Activated effector memory CD4-positive, alpha-beta T cell treated with anti-CD3 and anti-CD28 coated beads, Interleukin-2, amount 50 U/mL, for 16 hours (primary cell): Measurements from ENCODE around the gene RNF126.
A peak's percentile ranks its signal among the peaks of the same experiment; 100 is the strongest.
"Not testable (repeated sequence)": the region's sequence is repeated elsewhere in the genome, so short reads cannot be mapped to it uniquely, and the experiment has no call there.

Source experiments
- DNase-seq: peaks from one replicate; pipeline ENCODE4 v3.0.0-alpha.2; 2020

Gene RNF126

GRCh38 chr19:646779-647565, 16.0 kb downstream of the RNF126 start:
- no peak for DNase-seq

GRCh38 chr19:645912-646778, 16.9 kb downstream of the RNF126 start:
- no peak for DNase-seq

GRCh38 chr19:644789-645188, 18.2 kb downstream of the RNF126 start:
- no peak for DNase-seq

GRCh38 chr19:644363-644762, 18.7 kb downstream of the RNF126 start:
- DNase-seq: no peak

GRCh38 chr19:643736-644135, 19.3 kb downstream of the RNF126 start:
- no peak for DNase-seq

GRCh38 chr19:642767-643727, 20.0 kb downstream of the RNF126 start:
- no peak for DNase-seq

- no peak for DNase-seq
Measured at GRCh38 chr19:641702-642101, 21.3 kb downstream of the RNF126 start.

- no peak for DNase-seq
Measured at GRCh38 chr19:640606-641189, 22.3 kb downstream of the RNF126 start.

GRCh38 chr19:640161-640558, 22.9 kb downstream of the RNF126 start:
- DNase-seq: no peak

GRCh38 chr19:639253-640160, 23.5 kb downstream of the RNF126 start, which contains the start of gene FGF22:
Gene FGF22, plus strand, starts transcription at chr19:639879. Its CDS starts 47 bp downstream, at chr19:639926.
- DNase-seq: peak; percentile 99

GRCh38 chr19:638906-639252, 24.1 kb downstream of the RNF126 start:
- DNase-seq: no peak

GRCh38 chr19:634975-635652, 27.9 kb downstream of the RNF126 start:
- no peak for DNase-seq

GRCh38 chr19:633786-634639, 29.0 kb downstream of the RNF126 start:
- DNase-seq: no peak

GRCh38 chr19:633068-633785, 29.8 kb downstream of the RNF126 start, which contains the start of gene POLRMT:
Gene POLRMT, minus strand, starts transcription at chr19:633537. Its CDS starts 25 bp downstream, at chr19:633512.
- DNase-seq: peak; percentile 98

- DNase-seq: peak; percentile 81
Measured at GRCh38 chr19:632579-633067, 30.4 kb downstream of the RNF126 start.

- DNase-seq: no peak
Measured at GRCh38 chr19:629961-630714, 32.9 kb downstream of the RNF126 start.

GRCh38 chr19:629515-629914, 33.5 kb downstream of the RNF126 start:
- DNase-seq: not testable (repeated sequence)

- peak; percentile 74 for DNase-seq
Measured at GRCh38 chr19:628168-628567, 34.8 kb downstream of the RNF126 start.
